Fibroblast of mammary gland (primary cell): ENCODE measurements around the gene ASB16.
A peak's percentile ranks its signal among the peaks of the same experiment; 100 is the strongest.
"Not testable (repeated sequence)": the region's sequence is repeated elsewhere in the genome, so short reads cannot be mapped to it uniquely, and the experiment has no call there.

Experiments
- DNase-seq: peaks from one replicate; pipeline ENCODE4 v3.0.0-alpha.2; 2010; ENCODE audit warnings: low read depth
- H3K4me3 ChIP-seq: 2 replicates; pipeline ENCODE4 v1.5.1; 2011; ENCODE audit warnings: low read depth, mild to moderate bottlenecking, low read length, moderate library complexity; ENCODE audit not compliant: control insufficient read depth
- TF ChIP-seq, protein P1 (sequence below): conservative IDR thresholded peaks from 2 replicates; pipeline ENCODE4 v1.5.1; 2011; ENCODE audit warnings: low read depth, low read length, inconsistent platforms; ENCODE audit not compliant: control insufficient read depth, insufficient read depth

The ASB16 gene

DNA sequence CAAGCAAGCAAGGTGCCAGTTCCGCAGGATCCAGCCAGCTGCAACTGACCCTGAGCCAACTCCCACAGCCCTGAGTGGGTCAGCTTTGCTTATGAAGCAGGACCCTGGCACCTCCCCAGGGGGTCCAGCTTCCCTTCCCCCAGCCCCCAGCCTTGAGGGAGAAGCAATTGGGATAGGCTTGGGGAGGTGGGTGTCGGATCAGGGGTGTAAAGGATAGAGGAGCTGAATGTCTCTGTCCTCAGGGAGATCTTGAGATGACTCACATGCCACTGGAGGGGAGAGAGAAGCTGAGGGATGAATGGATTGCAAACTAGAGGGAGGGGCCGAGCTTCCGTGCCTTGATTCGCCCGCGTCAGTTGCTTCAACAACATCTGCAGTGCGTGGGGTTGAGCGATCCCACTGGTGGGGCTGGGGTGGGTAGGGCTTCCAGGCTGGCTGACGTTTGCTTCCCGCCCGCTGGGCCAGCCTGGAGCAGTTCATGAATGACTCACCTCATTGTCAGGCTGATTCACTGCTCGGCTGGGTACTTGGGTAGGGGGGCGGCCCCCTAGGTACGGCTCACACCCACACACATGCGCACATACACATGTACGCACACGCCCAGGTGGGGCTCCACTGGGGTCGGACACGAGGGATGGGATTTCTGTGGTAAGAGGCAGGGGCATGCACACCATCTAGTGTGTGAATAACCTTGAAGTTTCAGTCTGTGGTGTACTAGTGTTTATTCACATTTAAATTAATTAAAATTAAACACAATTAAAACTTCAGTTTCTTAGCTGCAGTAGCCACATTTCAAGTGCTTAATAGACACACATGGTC is 32.4 kb upstream of the ASB16 start:
- TF ChIP-seq, protein P1, sequence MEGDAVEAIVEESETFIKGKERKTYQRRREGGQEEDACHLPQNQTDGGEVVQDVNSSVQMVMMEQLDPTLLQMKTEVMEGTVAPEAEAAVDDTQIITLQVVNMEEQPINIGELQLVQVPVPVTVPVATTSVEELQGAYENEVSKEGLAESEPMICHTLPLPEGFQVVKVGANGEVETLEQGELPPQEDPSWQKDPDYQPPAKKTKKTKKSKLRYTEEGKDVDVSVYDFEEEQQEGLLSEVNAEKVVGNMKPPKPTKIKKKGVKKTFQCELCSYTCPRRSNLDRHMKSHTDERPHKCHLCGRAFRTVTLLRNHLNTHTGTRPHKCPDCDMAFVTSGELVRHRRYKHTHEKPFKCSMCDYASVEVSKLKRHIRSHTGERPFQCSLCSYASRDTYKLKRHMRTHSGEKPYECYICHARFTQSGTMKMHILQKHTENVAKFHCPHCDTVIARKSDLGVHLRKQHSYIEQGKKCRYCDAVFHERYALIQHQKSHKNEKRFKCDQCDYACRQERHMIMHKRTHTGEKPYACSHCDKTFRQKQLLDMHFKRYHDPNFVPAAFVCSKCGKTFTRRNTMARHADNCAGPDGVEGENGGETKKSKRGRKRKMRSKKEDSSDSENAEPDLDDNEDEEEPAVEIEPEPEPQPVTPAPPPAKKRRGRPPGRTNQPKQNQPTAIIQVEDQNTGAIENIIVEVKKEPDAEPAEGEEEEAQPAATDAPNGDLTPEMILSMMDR = no peak
- H3K4me3 ChIP-seq = peak overlapping the region; percentile 28
- DNase-seq = peak; percentile 100

DNA sequence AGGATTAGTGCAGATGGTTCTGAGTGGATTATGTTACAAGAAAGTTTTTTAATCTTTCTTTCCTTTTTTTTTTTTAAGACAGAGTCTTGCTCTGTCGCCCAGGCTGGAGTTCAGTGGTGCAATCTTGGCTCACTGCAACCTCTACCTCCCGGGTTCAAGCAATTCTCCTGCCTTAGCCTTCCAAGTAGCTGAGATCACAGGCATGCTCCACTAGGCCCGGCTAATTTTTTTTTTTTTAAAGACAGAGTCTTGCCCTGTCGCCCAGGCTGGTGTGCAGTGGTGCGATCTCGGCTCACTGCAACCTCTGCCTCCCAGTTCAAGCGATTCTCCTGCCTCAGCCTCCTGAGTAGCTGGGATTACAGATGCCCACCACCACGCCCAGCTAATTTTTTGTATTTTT is 26.6 kb upstream of the ASB16 start:
- not testable (repeated sequence) for H3K4me3 ChIP-seq, DNase-seq

DNA sequence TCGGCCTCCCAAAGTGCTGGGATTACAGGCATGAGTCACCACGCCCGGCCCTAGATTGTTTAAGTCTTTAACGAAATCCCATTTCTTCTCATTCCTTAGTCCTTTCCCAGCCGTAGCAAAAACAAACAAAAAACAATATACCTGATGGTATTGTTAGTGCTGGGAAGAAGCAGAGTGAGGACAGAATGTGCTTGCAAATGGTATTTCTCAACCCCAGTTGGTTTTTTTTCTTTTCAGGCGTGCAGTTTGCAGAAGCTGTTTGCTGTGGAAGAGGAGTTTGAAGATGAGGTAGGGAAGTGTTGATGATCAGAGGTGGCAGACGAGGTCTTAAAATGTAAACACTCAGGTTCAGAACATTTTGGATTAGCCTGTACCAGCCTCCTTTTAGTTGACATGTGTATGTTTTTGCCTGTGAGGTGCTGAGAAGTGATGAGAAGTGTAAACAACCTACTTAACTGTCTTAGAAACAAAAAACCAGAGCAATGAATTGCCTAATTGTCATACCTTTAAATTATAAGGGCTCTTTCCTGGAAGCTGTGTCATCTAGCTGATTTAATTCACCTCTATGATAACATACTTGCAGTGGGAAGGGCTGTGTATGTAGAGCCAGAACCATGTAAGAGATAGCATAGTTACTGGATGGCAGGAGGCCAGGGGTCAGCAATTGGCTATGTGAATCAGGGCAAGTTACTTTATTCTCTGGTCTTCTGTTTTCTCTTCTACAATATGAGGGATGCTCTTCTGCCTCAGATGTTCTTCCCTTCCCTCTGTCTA is 25.4 kb upstream of the ASB16 start:
- TF ChIP-seq, protein P1 = no peak

DNA sequence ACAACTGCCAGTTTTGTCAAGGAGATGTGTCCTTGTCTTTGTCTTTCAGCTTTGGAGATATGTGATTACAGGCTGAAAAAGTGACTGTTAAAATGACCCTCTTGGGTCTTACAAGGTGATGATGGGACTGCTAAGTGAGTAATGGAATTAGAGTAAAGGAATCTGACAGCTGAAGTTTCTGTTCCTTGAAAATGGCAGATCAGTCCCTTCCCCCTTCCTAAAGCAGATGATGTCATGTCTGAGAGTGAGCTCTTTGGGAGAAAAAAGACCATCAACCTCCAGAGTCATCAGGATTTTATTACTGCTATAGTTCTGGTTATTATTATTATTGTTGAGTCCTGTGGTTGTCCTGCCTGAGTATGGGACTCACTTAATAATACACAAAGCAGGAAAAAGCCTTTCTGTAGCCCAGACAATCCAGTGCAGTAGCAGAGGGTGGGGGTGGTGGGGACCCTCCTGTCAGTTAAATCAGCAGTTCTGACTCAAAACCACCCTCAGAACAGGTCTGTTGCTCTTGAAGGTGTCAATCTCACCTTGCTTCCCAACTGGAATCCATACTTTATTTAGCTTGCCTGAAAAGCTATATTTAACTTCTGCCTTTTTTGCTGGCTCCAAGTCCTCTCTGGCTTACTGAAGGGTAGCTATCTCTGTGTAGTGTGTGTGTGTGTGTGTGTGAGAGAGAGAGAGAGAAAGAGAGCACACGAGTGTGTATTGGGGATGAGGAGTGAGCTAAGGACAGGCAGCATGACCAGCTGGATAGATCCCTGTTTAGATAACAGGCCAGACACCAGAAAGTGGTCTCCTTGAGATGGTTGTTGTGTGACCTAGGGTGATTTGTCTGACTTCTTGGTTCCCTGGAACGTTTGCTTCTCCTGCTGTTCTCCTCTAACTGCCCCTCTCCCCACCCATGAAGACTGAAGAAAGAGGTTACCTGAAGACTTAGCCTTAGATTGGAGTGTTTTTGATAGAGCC is 23.8 kb upstream of the ASB16 start:
- H3K4me3 ChIP-seq = no peak overlapping the region
- no peak for DNase-seq

More for the DNA sequence above, 25.4 kb upstream of the ASB16 start:
- no peak for DNase-seq
- H3K4me3 ChIP-seq = no peak overlapping the region

DNA sequence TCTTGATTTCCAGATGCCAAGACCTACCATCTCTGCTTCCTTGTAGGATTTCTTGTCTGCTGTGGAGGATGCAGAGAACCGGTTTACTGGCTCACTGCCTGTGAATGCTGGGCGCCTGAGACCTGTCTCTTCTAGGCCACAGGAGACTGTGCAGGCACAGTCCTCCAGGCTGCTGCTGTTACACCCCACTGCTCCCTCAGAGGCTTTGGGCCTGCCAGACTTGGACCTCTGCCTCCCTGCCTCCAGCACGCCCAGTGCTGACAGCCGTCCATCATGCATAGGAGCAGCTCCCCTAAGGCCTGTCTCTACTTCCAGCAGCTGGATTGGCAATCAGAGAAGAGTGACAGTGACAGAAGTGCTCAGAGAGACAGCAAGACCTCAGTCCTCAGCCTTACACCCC is 22.7 kb upstream of the ASB16 start:
- no peak for DNase-seq
- no peak overlapping the region for H3K4me3 ChIP-seq
- TF ChIP-seq, protein P1 = no peak

More for the DNA sequence above, 23.8 kb upstream of the ASB16 start:
- TF ChIP-seq, protein P1 = no peak

DNA sequence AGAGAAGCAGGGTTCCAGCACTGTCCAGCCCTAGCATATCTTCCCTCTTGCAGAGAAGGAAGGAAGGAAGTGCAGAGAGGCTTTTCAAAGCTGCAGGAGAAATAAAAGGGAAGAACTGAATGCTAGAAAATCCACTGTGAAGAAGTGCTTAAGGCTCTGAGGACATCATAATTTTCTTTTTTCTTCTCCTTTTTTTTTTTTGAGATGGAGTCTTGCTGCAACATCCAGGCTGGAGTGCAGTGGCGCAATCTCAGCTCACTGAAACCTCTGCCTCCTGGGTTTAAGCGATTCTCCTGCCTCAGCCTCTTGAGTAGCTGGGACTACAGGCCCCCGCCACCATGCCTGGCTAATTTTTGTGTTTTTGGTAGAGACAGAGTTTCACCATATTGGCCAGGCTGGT is 21.4 kb upstream of the ASB16 start:
- not testable (repeated sequence) for H3K4me3 ChIP-seq, DNase-seq

DNA sequence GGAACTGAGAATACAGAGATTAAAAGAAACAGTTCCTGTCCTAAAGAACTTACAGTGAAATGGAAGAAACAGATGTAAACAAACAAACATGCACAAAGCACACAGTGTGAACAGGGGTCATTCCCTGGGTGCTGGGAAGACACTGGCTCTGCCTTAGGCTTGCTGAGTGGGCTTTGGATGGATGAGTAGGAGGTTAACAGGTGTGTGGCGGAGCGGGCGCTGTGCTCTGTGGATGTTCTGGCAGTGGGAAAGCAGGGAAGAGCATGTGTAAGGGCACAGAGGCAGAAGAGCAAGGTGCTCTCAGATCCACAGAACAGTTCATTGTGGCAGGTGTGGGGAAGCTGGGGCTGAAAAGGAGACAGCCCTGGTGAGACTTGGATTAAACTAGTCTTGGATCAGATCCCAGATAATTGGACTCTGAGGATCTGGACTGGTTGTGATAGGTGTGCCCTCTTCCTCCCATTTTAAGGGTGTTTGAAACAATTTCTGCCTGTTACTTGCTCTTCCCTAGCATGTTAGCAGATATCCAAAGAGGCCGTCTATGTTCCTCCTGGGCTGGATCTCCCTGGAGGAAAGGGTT is 20.7 kb upstream of the ASB16 start:
- no peak for DNase-seq
- TF ChIP-seq, protein P1 = no peak
- no peak overlapping the region for H3K4me3 ChIP-seq
